CD4-positive, alpha-beta T cell treated with Interferon gamma for 1 hour (primary cell): ENCODE data around the gene PTRHD1.
"Not testable (repeated sequence)": the region's sequence is repeated elsewhere in the genome, so short reads cannot be mapped to it uniquely, and the experiment has no call there.

Source experiments
- DNase-seq: peaks from one replicate; pipeline ENCODE4 v3.0.0-alpha.2; 2020

The PTRHD1 gene

DNA sequence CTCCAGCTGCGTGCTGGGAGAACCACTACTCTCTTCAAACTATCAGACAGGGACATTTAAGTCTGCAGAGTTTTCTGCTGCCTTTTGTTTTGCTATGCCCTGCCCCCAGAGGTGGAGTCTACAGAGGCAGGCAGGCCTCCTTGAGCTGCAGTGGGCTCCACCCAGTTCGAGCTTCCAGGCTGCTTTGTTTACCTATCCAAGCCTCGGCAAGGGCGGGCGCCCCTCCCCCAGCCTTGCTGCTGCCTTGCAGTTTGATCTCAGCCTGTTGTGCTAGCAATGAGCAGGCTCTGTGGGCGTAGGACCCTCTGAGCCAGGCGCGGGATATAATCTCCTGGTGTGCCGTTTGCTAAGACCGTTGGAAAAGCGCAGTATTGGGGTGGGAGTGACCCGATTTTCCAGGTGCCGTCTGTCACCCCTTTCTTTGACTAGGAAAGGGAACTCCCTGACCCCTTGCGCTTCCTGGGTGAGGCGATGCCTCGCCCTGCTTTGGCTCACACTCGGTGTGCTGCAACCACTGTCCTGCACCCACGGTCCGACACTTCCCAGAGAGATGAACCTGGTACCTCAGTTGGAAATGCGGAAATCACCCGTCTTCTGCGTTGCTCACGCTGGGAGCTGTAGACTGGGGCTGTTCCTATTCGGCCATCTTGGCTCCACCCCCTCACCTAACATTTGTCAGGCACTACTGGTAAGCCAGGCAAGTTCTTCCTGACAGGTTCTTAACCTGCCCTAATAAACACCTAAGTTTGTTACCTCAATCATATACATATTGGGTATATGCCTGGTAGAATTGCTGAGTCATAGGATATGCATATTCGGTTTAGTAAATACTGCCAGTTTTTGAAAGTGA, 12.8 kb upstream of the PTRHD1 start:
- DNase-seq: not testable (repeated sequence)

DNA sequence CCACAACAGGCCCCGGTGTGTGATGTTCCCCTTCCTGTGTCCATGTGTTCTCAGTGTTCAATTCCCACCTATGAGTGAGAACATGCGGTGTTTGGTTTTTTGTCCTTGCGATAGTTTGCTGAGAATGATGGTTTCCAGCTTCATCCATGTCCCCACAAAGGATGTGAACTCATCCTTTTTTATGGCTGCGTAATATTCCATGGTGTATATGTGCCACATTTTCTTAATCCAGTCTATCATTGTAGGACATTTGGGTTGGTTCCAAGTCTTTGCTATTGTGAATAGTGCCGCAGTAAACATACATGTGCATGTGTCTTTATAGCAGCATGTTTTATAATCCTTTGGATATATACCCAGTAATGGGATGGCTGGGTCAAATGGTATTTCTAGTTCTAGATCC, 7.3 kb upstream of the PTRHD1 start:
- DNase-seq: not testable (repeated sequence)

DNA sequence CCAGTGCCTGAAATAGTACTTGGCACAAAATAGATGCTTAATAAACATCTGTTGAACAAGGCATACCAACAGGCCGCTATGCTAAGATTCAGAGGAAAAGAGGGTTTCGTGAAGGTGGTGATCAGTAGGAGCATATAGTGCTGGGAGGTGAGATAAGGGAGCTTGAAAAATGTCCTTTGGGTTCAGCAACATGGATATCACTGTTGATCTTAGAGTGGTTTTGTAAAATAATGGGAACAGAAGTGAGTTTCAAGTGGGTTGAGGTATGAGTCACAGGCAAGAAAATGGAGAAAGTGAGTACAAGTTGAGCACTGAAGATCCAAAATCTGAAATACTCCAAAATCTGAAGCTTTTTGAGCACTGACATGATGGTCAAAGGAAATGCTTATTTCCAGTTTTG, 4.5 kb upstream of the PTRHD1 start:
- DNase-seq: no peak

DNA sequence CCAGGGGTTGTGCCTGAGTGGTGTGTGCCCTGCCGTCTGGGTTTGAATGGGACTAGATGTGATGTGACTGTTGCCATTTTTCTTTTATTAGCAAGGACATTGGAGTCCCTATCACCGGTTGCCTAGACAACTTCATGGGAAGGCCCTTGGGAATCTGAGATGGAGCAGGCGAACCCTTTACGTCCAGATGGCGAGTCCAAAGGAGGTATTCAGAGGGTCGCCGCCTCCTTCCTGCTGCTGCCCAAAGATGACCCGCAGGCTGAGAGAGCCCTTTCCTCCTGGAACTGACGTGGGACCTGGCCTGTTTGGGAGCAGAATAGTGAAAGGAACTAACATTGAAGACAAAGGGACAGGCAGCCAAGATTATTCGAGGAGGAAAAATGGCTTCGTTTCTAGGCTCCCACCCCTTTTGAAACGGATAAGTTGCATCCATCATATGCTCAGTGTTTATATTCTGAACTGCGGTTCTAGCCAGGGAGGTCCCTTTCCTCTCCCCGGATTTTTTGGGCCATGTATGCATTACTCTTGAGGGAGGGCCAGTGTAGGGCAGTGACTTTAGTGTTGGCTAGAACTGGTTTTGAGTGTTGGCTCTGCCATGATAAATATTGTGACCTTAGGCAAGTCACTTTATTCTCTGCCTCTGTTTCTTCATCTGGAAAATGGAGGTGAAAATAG, 707 bp upstream of the PTRHD1 start:
- no peak for DNase-seq

DNA sequence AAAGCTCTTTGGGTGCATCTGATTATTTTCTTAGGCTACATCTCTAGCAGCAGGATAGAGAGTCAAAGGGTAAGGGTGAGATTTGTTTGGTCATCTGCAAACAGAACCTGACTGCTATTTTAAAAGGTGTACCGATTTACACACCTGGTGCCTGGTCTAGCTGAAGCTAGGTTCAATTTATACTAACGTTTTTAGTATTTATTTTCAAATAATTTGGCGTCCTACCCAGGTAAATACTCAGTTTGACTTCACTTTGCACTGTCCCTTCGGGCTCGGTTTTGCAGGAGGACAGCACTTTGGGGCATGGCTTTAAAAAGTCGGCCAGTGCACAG, 683 bp downstream of the PTRHD1 start:
- DNase-seq: no peak

DNA sequence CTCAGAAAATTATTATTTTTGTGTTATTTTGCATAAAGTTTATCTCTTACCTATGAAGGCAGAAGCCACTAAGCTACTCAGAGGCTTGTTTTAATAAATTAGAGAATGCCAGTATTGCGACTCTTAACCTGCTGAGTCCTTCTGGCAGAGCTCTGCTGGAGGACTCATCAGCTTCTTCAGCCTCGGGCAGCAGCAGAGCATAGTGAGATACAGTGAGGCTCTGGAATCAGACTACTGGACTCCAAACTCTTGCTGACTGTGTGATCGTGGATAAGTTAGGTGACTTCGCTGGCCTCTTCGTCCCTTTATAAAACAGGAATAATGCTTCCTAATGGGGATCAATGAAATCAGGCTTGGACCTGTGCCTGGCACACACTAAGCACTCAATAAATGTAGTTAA, 1.7 kb downstream of the PTRHD1 start:
- no peak for DNase-seq

DNA sequence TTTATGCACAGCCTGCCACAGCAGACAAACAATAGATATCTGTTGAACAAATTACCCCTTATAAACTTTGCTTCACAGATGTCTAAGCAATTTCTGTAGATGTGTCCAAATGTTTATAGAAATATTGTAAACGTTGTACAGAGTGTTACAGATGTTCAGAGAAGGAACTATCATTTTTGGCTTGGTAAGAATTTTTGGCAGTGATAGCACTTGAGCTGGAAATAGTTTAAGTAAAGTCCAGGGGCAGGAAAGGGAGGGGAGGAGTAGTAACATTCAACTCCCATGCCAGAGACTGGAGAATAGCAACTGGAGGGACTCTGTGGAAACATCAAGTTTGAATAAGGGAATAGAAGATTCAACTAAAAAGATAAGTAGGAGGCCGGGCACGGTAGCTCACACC, 4.4 kb downstream of the PTRHD1 start:
- DNase-seq: no peak

DNA sequence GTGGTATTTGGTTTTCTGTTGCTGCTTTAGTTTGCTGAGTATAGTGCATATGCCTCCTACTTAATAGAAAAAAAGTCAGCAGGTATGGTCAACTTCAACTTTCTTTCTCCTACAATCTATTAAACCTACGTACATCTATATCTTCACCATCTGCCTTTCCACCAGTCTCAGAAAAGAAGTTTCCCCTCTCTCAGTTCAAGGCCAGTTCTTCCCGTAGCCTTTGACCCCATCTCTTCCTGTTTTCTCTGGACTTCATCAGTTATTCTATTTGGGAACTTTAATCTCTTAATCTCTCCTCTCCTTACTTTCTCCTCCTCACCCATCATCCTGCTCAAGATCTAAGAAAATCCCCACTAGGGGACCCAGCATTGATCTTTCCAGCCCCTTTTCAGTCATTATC, 5.7 kb downstream of the PTRHD1 start:
- no peak for DNase-seq

DNA sequence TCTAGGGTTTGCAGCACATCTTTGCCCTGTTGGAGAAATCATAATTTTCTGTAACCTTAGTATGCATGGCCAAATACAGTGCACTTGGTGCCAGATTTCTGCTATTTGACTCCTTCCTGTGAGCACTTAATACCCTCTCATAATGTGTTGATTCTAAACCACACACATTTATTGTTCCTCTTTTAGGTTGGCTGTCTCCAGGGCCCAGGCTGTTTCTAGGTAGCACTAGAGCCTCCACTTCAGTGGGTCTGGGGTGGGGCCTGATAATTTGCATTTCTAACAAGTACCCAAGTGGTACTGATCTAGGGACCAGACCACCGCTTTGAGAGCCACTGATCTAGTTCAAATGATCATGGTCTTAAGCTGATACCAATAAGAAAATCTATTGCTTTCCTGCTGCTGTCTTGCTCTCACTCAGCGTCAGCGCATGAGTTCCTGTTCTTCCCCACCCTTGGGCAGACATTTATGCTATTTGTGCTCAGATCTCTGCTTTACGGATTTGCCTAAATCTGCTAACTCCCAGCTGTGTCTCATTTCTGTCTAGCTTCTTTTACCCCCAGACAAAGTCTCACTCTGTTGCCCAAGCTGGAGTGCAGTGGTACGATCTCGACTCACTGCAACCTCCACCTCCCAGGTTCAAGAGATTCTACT, 7.4 kb downstream of the PTRHD1 start:
- DNase-seq: peak; percentile 27

DNA sequence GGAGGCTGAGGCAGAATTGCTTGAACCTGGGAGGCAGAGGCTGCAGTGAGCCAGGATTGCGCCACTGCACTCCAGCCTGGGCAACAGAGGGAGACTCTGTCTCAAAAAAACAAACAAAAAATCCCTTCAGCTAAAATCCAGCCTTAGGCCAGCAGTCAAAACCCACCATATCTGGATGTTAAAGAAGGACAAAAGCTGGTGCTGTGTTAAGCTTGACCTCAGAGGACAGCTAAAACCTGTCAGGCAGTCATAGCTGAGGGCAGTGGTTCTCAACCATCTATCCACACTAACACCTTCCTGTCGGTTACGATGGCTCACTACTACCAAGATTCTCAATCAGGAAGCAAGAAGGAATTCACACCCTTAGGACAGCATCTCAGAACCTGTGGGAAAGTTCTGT, 9.6 kb downstream of the PTRHD1 start:
- no peak for DNase-seq

DNA sequence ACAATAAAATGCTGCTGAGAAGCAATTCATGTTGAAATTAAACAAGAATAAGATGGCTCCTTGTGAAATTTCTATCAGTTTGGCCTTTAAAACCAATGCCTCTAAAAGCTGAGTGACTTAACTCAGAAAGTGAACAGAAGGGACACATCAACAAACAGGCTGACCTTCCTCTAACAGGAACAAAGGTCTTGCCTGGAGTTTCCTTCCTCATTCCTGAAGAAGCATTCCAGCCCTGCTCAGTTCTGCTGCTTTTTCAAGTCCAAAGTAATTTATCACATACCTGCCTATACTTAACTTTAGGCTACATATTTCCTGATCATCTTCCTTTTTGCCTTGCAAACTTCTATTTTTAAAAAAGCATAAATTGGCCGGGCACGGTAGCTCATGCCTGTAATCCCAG, 14.1 kb downstream of the PTRHD1 start:
- no peak for DNase-seq

DNA sequence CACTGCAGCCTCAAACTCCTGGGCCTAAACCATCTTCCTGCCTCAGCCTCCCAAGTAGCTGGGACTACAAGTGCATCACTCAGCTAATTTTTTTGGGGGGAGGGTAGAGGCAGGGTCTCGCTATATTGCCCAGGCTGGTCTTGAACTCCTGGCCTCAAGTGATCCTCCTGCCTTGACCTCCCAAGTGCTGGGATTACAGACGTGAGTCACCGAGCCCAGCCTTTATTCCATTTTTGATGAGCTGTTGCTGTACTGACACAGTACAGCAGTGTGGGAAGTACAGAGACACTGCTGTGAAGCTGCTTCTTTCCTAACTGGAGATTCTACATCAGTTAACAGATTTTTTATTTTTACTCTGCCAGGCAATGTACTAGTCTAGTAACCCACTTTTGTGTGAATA, 18.8 kb downstream of the PTRHD1 start:
- no peak for DNase-seq

DNA sequence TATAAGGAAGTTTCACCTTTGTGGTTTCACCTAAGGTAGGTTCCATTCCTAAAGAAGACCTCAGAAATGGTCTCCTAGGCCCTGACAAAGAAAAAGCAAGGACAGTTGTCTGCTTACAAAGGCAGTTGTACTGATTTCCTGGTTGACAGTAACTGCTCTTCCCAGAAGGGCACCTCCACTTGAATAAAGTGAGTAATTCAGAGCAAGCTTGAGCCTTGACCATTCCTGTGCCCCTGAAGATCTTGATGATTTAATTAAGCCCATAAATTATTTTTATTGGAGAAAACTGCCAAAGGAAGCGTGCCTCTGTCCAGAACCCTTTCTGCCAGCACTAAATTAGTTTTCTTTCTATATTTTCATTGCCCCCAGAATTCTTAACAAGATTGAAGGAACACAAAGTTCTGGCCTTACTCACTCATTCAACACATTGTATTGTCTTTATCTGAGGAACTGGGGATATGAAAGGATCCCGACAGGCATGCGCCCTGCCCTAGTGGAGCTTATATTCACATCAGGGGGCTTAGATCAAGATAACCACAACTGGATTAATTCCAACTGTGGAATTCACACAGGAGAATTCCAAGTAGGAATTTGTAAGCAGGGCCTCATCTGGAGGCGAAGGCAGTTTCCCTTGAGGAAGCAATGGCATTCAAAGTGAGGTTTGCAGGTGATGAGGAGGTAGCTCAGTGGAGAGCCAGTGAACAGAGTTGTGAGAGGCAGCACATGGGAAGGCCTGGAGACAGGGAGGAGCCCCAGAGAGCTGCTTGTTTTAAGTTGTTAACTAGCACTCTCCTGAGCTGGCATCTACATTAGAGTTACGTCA, 21.2 kb downstream of the PTRHD1 start:
- no peak for DNase-seq

DNA sequence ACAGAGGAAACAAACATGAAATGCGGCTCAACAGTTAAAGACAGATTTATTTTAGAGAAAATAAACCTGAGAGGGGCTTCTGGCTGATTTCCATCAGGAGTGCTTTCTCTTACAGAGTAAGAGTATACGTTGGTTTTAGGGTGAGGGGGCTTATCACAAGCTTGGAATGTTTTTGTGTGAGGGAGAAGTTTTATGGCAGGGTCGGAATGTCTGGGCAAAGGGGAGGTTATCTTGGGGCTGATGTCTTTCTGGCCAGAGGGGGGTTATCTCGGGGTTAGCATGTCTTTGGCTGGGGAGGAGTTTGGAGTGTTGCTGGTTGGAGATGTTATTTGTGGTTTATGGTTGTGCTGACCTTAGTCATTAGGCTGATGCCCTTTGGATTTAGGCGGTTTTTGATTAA, 22.1 kb downstream of the PTRHD1 start:
- no peak for DNase-seq

DNA sequence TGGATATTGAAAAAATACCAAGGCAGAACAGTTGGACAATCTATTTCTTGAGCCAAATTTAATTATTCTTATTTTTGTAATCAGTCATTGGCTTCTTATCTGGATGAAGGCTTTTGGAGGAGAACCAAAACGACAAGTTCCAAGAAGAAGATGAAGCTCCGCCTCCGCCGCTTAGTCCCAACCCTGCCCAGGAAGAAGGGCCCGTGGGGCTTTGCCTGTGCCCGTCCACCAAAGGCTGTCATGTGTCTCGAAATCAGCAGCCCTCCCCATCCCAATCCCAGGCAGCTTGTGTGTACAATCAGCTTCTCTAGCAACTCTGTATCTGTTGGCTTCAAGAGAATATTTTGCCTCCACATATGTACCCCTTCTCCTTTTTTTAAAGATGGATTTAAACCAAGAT, 24.6 kb downstream of the PTRHD1 start:
- DNase-seq: no peak

DNA sequence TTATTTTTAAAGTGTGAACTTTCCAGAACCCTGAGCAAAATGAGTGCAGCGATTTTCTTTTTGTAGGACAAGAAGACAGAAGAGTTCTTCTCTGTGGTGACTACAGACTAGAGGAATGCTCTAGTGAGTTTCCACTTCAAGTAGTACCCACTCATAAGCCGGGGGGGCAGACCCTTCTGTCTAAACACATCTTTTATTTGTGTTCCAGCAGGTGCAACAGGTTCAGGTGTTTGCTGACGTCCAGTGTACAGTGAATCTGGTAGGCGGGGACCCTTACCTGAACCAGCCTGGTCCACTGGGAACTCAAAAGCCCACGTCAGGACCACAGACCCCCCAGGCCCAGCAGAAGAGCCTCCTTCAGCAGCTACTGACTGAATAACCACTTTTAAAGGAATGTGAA, 25.2 kb downstream of the PTRHD1 start:
- DNase-seq: no peak

DNA sequence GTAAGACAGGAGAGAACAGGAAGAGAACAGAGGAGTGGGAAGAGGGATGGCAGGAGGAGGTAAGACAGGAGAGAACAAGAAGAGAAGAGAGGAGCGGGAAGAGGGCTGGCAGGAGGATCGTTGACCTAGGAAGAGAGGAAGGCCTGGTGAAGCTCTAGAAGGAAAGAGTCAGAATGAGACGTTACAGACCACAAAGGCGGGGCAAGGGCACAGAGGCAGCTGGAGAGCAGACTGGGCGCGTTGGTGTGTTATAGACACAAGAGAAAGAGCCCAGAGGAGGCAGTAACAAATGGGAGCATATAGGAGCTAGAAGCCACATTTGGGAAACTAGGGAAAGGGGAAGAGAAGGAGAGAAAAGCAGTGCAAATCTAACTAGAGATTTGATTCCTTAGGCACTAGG, 26.6 kb downstream of the PTRHD1 start:
- DNase-seq: no peak

DNA sequence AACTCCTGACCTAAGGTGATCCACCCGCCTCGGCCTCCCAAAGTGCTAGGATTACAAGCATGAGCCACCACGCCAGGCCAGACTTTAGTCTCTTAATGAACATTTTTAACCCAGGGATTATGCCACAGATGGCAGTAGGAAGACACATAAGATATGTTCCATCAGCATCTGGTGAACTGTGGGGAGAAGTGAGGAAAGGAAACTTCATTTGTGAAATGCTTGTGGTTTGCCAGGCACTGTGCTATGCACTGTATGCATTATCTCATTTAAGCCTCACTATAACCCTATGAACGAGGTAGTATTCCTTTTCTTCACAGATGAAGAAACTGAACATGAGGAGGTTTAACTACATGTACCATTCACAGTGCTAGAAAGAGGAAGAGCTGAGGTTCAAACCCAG, 29.3 kb downstream of the PTRHD1 start:
- DNase-seq: no peak

DNA sequence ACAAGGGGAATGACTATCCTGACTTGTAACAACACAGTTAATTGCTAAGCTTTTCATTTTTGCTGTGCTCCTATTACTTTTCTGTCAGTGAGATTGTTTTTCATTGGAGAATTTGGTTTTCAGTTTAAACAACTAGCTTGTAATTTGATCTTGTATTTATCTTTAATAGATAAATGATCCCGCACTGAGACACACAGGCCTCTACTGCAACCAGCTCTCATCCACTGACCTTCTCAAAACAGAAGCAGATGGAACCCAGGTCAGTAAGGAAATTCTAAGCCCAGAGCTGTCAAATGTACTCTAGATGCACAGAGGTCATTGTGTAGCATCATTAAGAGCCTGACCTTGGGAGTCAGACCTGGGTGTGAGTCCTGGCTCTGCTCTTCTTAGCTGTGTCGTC, 30.7 kb downstream of the PTRHD1 start:
- no peak for DNase-seq

DNA sequence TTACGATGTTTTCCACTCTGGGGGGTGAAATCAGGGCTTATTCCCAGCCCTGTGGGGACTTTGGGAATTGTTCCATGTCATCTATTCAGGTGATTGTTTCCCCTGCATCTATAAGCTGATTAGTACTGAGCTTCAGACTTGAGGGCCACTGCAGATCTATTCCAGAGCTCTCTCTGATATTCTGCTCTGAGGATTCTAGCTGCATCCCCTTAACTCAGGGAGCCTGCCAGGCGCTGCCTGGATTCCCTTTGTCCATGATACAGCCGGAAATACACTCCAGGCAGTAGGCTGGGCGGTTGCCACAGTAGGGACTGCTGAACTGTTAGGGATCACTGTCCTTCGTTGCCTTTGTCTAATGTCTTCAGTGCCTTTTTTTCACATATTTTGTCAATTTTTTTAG, 31.3 kb downstream of the PTRHD1 start:
- DNase-seq: no peak

DNA sequence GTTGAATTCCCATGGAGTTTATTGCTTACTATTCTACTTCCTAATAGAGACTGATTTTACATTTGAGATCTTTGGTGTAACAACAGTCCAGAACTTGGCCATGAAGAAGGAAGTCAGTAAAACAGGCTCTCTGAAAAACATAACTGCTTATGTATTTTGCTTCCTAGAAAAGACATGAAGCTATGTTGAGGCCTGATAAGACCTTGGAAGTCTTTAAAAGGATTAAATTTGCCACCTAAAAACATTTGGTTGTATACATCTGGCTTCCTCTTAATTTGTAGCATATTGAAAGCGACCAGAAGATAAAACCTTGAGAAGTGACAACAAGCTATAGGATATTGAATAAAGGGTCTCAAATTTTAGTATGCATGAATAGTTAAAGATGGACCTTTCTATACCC, 36.4 kb downstream of the PTRHD1 start:
- no peak for DNase-seq

DNA sequence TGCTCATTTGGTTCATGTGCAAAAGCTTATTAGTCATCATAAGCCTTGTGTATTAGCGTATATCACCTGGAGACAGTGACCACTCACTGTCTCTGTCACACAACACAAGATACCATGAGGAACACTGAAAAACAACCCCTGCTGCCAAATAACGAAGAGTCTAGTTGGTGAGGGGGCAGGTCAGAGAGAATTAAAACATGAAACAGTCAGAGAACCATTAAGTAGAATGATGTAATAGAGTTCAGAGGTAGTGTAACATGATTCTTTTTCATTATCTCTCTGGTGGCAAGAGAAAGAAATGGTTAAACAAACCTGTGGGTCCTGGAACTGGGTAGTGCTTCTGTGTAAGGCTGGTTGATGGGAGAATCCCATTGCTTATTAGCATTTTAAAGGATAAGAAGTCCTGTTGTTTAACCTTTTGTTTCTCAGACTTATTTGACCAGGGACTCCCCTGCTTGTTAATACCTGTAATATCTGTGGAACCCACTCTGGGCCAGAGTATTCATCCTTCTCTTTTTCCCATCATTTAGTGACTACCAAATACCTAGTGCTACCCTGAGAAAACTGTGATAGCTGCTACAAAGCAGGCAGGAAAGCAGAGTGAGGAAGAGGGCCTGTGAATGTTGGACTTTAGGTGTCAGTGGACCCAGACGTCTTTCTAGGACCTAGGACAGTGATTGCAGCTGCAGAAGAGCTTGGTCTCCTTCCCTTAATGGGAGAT, 38.0 kb downstream of the PTRHD1 start:
- no peak for DNase-seq
